Thoracic aorta (tissue), 2 donors: ENCODE measurements around the gene PSORS1C2. TPM values are rescaled to one million over a fixed set of nuclear protein-coding genes. Genes with fewer than 3 reads are reported as not detected.

ENCODE experiments used
- ATAC-seq: fragments of 150-250 bp; one replicate; pipeline ENCODE4 v1.8.0; 2017; ENCODE audit warnings: low read depth; ENCODE audit not compliant: insufficient number of reproducible peaks, low FRiP score
- DNase-seq: peaks from one replicate; pipeline ENCODE4 v3.0.0-alpha.2; 2020; ENCODE audit warnings: low spot score
- H3K27ac ChIP-seq, 2 donors: fragments of 200-600 bp; sonication (generic); 1 replicate in 1 of 2; 2 replicates in 1 of 2; pipeline ENCODE4 v1.5.1; 2016; ENCODE audit warnings: mild to moderate bottlenecking in 2 of 2, moderate library complexity in 2 of 2
- H3K27me3 ChIP-seq: fragments of 200-600 bp; sonication (generic); replicated peaks from 2 replicates; pipeline ENCODE4 v1.6.0; 2016; ENCODE audit warnings: mild to moderate bottlenecking; ENCODE audit not compliant: insufficient read depth
- H3K36me3 ChIP-seq: fragments of 200-600 bp; sonication (generic); one replicate; pipeline ENCODE4 v1.5.1; 2016
- H3K4me1 ChIP-seq, 2 donors: fragments of 200-600 bp; sonication (generic); 1 replicate in 1 of 2; 2 replicates in 1 of 2; pipeline versions ENCODE4 v1.5.1 to v1.6.0; 2016; ENCODE audit warnings: low read depth in 2 of 2, mild to moderate bottlenecking in 1 of 2; ENCODE audit not compliant: control insufficient read depth in 1 of 2
- H3K4me3 ChIP-seq: fragments of 200-600 bp; sonication (generic); 2 replicates; pipeline ENCODE4 v1.5.1; 2016; ENCODE audit warnings: mild to moderate bottlenecking
- H3K9me3 ChIP-seq: fragments of 200-600 bp; sonication (generic); 2 replicates; pipeline ENCODE4 v1.5.1; 2016
- total RNA-seq, 2 donors: library from RNA; depleted of rRNA; stranded (reverse); fragments of >200 nt; gene quantifications; one replicate each; pipeline versions ENCODE4 v1.1.0 to v1.2.3, GENCODE V29; 2016
- TF ChIP-seq, protein P1 (sequence below): fragments of 200-600 bp; sonication (generic); IDR thresholded peaks from one replicate; pipeline ENCODE4 v1.5.1; 2019; ENCODE audit warnings: antibody characterized with exemption

Gene PSORS1C2
- total RNA-seq, 2 donors from 2014 or later, result not detected

DNA sequence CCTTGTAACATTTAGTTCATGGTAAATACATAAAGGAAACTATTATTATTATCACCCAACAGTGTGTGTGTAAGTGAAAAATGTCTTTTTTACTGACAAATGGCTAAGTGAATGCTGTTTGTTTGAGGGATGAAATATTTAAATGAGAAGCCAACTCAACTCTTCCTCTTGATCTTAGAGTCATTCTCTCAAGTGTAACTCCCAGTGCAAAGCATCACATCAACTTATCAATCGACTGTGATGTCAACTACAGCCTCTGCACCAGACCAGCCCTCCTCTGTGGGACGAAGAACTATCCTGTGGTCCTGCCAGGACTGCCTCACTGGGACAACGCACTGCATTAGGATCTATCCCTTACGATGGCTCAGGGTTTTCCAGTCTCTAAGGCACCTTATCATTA is 31.8 kb downstream of the PSORS1C2 start:
- ATAC-seq (no peak), DNase-seq (no peak)
- Histone ChIP-seq H3K27me3 (no peaks in the 10 kb centered on the region), H3K4me3 (no peak overlapping the region), H3K27ac (no peak overlapping the region), H3K36me3 (no peaks in the 10 kb centered on the region), H3K9me3 (no peaks in the 10 kb centered on the region), H3K4me1 (no peaks in the 10 kb centered on the region)
- TF ChIP-seq, protein P1, sequence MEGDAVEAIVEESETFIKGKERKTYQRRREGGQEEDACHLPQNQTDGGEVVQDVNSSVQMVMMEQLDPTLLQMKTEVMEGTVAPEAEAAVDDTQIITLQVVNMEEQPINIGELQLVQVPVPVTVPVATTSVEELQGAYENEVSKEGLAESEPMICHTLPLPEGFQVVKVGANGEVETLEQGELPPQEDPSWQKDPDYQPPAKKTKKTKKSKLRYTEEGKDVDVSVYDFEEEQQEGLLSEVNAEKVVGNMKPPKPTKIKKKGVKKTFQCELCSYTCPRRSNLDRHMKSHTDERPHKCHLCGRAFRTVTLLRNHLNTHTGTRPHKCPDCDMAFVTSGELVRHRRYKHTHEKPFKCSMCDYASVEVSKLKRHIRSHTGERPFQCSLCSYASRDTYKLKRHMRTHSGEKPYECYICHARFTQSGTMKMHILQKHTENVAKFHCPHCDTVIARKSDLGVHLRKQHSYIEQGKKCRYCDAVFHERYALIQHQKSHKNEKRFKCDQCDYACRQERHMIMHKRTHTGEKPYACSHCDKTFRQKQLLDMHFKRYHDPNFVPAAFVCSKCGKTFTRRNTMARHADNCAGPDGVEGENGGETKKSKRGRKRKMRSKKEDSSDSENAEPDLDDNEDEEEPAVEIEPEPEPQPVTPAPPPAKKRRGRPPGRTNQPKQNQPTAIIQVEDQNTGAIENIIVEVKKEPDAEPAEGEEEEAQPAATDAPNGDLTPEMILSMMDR, result no peak

DNA sequence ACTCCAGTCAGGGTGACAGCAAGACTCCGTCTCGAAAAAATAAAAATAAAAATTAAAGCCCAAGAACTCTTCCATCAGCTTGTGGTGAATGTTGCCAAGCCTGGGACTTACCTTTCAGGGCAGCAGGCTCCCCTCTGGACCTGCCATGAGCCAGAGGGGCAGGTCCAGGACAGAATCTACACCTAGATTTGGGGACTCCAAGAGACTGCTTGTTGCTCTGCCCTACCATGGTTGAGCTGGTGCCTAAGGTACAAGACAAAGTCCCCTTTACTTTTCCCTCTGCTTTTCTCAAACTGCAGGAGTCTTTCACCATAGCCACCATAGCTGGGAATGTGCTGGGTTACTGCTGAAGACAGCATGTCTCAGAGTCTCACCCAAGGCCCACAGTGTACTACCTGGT is 35.7 kb downstream of the PSORS1C2 start:
- H3K36me3 ChIP-seq, result no peaks in the 10 kb centered on the region
- H3K27me3 ChIP-seq, result no peaks in the 10 kb centered on the region
- H3K4me3 ChIP-seq, result no peak overlapping the region
- H3K9me3 ChIP-seq, result no peaks in the 10 kb centered on the region
- ATAC-seq, result no peak
- no peaks in the 10 kb centered on the region for H3K4me1 ChIP-seq
- TF ChIP-seq, protein P1, result no peak
- no peak overlapping the region for H3K27ac ChIP-seq
- DNase-seq, result no peak

DNA sequence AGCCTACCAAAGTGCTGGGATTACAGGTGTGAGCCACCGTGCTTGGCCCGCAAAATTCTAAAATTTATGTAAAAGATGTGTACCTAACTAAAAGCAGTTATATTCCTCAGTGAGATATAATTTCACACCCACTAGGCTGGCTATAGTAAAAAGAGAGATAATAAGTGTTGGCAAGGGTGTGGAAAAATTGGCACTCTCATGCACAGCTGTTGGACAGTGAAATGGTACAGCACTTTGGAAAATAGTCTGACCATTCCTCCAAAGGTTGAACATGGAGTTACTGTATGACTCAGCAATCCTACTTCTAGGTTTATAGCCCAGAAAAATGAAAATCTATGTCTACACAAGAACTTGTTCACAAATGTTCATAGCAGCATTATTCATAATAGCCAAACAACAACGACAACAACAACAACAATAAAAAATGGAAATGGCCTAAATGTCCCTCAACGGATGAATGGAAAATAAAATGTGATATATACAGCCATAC is 40.4 kb downstream of the PSORS1C2 start:
- no peaks in the 10 kb centered on the region for H3K27me3 ChIP-seq
- no peak overlapping the region for H3K4me3 ChIP-seq
- H3K27ac ChIP-seq, result no peak overlapping the region
- no peaks in the 10 kb centered on the region for H3K4me1 ChIP-seq
- no peak for DNase-seq
- no peaks in the 10 kb centered on the region for H3K9me3 ChIP-seq
- no peaks in the 10 kb centered on the region for H3K36me3 ChIP-seq
- ATAC-seq, result no peak
- TF ChIP-seq, protein P1, result no peak

DNA sequence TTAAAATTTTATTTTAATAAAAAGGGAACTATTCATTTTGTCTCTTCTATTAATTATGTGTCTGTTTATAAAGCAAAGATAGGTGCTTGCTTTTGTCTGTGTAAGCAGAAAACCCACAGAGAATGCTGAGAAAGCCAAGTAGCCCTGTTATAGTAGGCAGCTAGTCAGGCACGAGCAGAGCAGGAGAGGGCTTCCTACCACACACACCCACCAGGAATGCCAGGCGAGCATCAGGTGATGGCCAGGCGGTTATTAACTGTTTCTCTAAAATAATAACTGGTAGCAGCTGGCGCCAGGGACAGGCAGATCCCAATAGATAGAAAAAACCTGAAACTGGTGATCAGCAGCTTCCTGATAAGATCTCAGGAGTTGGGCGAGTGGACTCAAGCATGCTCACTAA is 42.2 kb downstream of the PSORS1C2 start:
- ATAC-seq, result no peak

DNA sequence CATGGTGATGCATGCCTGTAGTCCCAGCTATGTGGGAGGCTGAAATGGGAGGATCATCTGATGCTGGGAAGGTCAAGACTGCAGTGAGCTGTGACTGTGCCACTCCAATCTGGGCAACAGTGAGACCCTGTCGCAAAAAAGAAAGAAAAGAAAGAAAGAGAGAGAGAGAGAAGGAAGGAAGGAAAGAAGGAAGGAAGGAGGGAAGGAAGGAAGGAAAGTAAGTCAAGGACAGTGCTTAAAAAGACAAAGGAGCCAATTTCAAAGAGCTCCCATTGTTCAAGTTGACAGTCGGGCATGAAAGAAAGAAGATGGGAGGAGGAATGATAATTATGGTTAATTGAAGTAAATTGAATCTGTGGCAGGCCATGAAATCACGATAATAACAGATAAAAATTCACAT is 42.7 kb downstream of the PSORS1C2 start:
- Histone ChIP-seq H3K27ac (no peak overlapping the region), H3K27me3 (no peaks in the 10 kb centered on the region), H3K9me3 (no peaks in the 10 kb centered on the region), H3K4me1 (no peaks in the 10 kb centered on the region), H3K4me3 (no peak overlapping the region), H3K36me3 (no peaks in the 10 kb centered on the region)
- DNase-seq (no peak), ATAC-seq (no peak)
- TF ChIP-seq, protein P1, result no peak

More for the DNA sequence above, 42.2 kb downstream of the PSORS1C2 start:
- no peak overlapping the region for H3K27ac ChIP-seq
- no peak overlapping the region for H3K4me3 ChIP-seq
- TF ChIP-seq, protein P1, result no peak
- DNase-seq, result no peak
- no peaks in the 10 kb centered on the region for H3K9me3 ChIP-seq
- H3K36me3 ChIP-seq, result no peaks in the 10 kb centered on the region
- H3K27me3 ChIP-seq, result no peaks in the 10 kb centered on the region
- no peaks in the 10 kb centered on the region for H3K4me1 ChIP-seq
